Mammary epithelial cell (primary cell): ENCODE data around the gene ADK.

Source experiments
- EZH2 ChIP-seq: IDR thresholded peaks from 2 replicates; pipeline ENCODE4 v1.6.1; 2012; ENCODE audit warnings: low read length, inconsistent platforms, borderline replicate concordance
- TF ChIP-seq, protein P1 (sequence below), 2 donors: IDR thresholded peaks in 1 of 2; conservative IDR thresholded peaks in 1 of 2; 2 replicates each; pipeline ENCODE4 v1.5.1; 2011 to 2012; ENCODE audit warnings: inconsistent platforms in 2 of 2, low read length in 2 of 2, mild to moderate bottlenecking in 2 of 2, control low read depth in 1 of 2, low read depth in 1 of 2; ENCODE audit not compliant: insufficient read depth in 1 of 2; ENCODE audit errors: extremely low read depth in 1 of 2

DNA sequence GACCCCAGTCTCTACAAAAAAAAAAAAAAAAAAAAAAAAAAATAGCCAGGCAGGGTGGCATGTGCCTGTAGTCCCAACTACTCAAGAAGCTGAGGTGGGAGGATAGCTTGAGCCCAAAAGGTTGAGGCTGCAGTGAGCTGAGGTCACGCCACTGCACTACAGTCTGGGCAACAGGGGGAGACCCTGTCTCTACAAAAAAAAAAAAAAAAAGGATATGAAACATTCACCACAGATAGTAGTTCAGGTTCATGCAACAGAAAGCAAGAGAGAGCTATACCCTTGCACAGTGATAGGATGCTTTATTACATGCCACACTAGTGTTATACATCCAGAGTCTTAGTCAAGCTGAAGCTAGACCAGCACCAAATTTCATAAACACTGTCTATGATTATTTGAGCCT is 526.9 kb downstream of the ADK start:
- TF ChIP-seq, protein P1, sequence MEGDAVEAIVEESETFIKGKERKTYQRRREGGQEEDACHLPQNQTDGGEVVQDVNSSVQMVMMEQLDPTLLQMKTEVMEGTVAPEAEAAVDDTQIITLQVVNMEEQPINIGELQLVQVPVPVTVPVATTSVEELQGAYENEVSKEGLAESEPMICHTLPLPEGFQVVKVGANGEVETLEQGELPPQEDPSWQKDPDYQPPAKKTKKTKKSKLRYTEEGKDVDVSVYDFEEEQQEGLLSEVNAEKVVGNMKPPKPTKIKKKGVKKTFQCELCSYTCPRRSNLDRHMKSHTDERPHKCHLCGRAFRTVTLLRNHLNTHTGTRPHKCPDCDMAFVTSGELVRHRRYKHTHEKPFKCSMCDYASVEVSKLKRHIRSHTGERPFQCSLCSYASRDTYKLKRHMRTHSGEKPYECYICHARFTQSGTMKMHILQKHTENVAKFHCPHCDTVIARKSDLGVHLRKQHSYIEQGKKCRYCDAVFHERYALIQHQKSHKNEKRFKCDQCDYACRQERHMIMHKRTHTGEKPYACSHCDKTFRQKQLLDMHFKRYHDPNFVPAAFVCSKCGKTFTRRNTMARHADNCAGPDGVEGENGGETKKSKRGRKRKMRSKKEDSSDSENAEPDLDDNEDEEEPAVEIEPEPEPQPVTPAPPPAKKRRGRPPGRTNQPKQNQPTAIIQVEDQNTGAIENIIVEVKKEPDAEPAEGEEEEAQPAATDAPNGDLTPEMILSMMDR (conservative IDR thresholded peaks at IDR 0.05 in 1 of 2, IDR thresholded peaks at IDR 0.05 in 1 of 2; ENCODE audit: extremely low read depth in 1 of 2, insufficient read depth in 1 of 2, low read depth in 1 of 2, low read length in 2 of 2), result no peak
- TF ChIP-seq EZH2, result no peak
